Esophagus squamous epithelium (tissue), 5 donors: ENCODE results near the gene RPTOR. TPM values are rescaled to one million over a fixed set of nuclear protein-coding genes. Genes with fewer than 3 reads are reported as not detected.

ENCODE experiments used
- DNase-seq: peaks from one replicate; lab custom pipeline; 2025; lab: John Stamatoyannopoulos, UW
- H3K27ac ChIP-seq, 4 donors: fragments of 200-600 bp; sonication (generic); one replicate each; pipeline ENCODE4 v1.5.1; 2016 to 2019; ENCODE audit warnings: mild to moderate bottlenecking in 1 of 4
- H3K27me3 ChIP-seq, 4 donors: fragments of 200-600 bp; sonication (generic); 1 replicate in 3 of 4; 2 replicates in 1 of 4; pipeline versions ENCODE4 v1.5.1 to v1.6.0; 2017 to 2021; ENCODE audit warnings: antibody characterized with exemption in 1 of 4
- H3K36me3 ChIP-seq, 3 donors: fragments of 200-600 bp; sonication (generic); one replicate each; pipeline ENCODE4 v1.5.1; 2016 to 2019
- H3K4me1 ChIP-seq, 3 donors: fragments of 200-600 bp; sonication (generic); one replicate each; pipeline ENCODE4 v1.5.1; 2017 to 2019
- H3K4me3 ChIP-seq, 4 donors: fragments of 200-600 bp; sonication (generic); 1 replicate in 3 of 4; 2 replicates in 1 of 4; pipeline ENCODE4 v1.5.1; 2016 to 2019; ENCODE audit warnings: mild to moderate bottlenecking in 2 of 4, moderate library complexity in 1 of 4
- H3K9me3 ChIP-seq, 3 donors: fragments of 200-600 bp; sonication (generic); one replicate each; pipeline ENCODE4 v1.5.1; 2016 to 2019
- POLR2A ChIP-seq, 4 donors: fragments of 450-650 bp; IDR thresholded peaks; one replicate each; pipeline ENCODE4 v1.6.1; 2017; ENCODE audit warnings: antibody characterized with exemption in 4 of 4, mild to moderate bottlenecking in 4 of 4, moderate library complexity in 3 of 4
- WGBS, 2 donors: methylation state at CpG; one replicate each; pipeline ENCODE4 v1.1.5; 2018; 5-methylcytosine and 5-hydroxymethylcytosine counted together
- intact Hi-C: fragments of 100-400 bp; cut with DNase I; formaldehyde crosslinking; loops from one replicate; pipeline ENCODE4 v1.15.0; 2022
- total RNA-seq, 4 donors: library from RNA; depleted of rRNA; stranded (reverse); fragments of >200 nt; gene quantifications; one replicate each; pipeline ENCODE4 v1.1.0, GENCODE V29; 2016
- TF ChIP-seq, protein P1 (sequence below), 6 experiments: fragments of 450-650 bp in 4 of 6; fragments of 200-600 bp in 2 of 6; sonication (generic) in 2 of 6; IDR thresholded peaks; one replicate each; pipeline ENCODE4 v1.5.1; 2016 to 2019; ENCODE audit warnings: antibody characterized with exemption in 6 of 6, mild to moderate bottlenecking in 4 of 6, moderate library complexity in 4 of 6
- donor health status: DM: yes; HTN: yes; CAD: no.

RPTOR gene
- total RNA-seq, 4 donors from 2014 or later: 11.7 to 27.8 (median 22.8) TPM

DNA sequence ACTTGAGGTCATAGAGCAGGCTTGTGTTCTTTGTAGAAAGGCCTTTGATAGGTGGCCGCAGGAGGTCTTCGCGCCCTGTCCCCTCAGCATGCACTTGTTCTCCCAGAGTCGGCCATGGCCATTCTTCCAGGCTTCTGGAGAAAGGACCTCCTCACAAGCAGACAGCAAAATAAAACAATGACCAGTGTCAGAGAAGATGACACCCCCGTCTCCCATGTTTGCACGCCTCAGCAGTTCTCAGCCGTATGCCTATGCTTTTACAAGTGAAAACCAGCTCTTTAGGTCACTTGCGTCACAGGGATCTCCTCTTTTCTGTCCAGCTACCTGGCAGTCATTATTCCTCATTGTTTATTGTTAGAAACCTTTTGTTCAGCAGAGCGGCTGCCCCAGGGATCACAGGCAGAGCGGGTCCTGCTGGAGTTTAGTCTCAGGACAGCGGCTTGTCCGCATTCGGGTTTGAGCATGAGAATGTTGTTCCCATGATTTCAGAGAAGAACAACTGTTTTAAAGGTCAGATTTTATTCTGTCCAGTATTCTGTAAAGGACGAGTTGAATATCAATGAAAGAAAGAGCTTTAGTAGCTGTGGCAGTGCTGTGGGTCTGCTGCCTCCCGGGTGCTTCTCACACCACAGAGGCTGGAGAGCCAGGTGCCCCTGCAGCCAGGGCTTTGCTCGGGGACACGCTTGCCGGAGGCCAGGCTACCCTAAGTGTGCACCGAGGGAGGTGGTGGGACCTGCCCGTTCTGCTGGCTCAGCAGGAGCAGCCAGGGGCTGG is 123.9 kb downstream of the RPTOR start:
- Histone ChIP-seq H3K9me3 (no peaks in the 10 kb centered on the region), H3K4me3 (no peak overlapping the region), H3K4me1 (peaks cover 0 to 25% (median 13%) of the 10 kb centered on the region in 3 donors), H3K36me3 (no peaks in the 10 kb centered on the region), H3K27ac (no peak overlapping the region), H3K27me3 (no peaks in the 10 kb centered on the region)
- 81 to 92% methylated on average over 14 of the region's 20 CpGs for WGBS, 2 donors
- intact Hi-C loops: no loop called here
- DNase-seq: no peak
- TF ChIP-seq, protein P1, sequence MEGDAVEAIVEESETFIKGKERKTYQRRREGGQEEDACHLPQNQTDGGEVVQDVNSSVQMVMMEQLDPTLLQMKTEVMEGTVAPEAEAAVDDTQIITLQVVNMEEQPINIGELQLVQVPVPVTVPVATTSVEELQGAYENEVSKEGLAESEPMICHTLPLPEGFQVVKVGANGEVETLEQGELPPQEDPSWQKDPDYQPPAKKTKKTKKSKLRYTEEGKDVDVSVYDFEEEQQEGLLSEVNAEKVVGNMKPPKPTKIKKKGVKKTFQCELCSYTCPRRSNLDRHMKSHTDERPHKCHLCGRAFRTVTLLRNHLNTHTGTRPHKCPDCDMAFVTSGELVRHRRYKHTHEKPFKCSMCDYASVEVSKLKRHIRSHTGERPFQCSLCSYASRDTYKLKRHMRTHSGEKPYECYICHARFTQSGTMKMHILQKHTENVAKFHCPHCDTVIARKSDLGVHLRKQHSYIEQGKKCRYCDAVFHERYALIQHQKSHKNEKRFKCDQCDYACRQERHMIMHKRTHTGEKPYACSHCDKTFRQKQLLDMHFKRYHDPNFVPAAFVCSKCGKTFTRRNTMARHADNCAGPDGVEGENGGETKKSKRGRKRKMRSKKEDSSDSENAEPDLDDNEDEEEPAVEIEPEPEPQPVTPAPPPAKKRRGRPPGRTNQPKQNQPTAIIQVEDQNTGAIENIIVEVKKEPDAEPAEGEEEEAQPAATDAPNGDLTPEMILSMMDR (IDR thresholded peaks at IDR 0.05): no peak
- TF ChIP-seq POLR2A (IDR thresholded peaks at IDR 0.05): no peak

DNA sequence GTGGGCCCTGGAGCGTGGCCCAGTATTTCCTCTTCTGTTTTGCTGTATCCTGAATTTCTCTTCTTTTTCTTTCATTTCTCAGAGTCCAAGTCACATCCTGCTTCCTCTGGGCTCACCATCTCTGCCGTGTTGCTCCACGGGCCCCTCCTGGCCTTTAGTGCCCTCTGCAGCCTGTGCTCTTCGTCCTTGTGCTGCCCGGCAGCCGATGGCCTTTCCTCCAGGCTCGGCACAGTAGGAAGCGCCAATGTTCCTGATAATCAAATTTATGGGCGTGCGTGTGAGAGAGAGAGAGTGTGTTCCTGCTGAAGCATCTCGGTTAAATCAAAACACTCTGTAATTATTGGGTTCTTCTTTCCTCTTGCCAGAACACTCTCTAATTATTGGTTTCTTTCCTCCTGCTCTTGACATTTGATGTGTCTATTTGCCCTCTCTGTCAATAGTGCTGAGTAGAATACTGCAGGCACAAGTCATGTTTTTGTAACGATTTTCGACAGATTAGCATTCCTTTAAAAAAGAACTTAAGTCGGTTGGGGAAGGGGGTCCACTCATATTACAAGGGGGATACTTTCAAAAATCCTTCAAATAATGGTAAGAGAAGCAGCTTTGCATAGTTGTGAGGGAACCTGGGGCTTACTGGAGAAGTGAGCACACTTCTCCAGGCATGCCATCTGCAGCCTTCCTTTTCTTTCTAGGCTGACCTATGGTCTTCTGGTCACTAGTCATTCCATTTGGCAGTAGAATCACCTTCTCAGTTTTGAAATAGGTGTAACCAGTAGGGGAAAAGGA is 126.6 kb downstream of the RPTOR start:
- H3K27ac ChIP-seq: no peak overlapping the region

DNA sequence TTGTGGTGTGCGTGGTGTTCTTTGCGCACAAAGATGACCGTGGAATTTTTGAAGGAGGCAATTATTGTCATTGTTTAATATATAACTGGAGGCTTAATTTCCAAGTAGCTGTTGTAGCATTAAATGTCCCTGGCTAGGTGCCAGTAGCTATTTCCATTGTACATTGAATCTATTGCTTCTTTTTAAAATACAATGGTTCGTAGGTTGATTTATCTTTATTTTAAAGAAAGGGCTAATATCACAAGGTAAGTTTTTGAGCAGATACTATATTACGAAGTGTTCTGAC is 127.1 kb downstream of the RPTOR start:
- 81 to 83% methylated on average over 5 of the region's 5 CpGs for WGBS, 2 donors
- peaks cover 0 to 15% (median 3%) of the 10 kb centered on the region in 3 donors for H3K4me1 ChIP-seq
- H3K27ac ChIP-seq: no peak overlapping the region
- H3K36me3 ChIP-seq: no peaks in the 10 kb centered on the region
- no peaks in the 10 kb centered on the region for H3K9me3 ChIP-seq
- no peak for DNase-seq
- H3K4me3 ChIP-seq: no peak overlapping the region
- no peaks in the 10 kb centered on the region for H3K27me3 ChIP-seq
- TF ChIP-seq, protein P1 (IDR thresholded peaks at IDR 0.05): no peak
- no peak for TF ChIP-seq POLR2A (IDR thresholded peaks at IDR 0.05)
- intact Hi-C loops: no loop called here

More for the DNA sequence above, 126.6 kb downstream of the RPTOR start:
- TF ChIP-seq, protein P1 (IDR thresholded peaks at IDR 0.05): no peak
- TF ChIP-seq POLR2A (IDR thresholded peaks at IDR 0.05): no peak
- H3K9me3 ChIP-seq: no peaks in the 10 kb centered on the region
- no peaks in the 10 kb centered on the region for H3K36me3 ChIP-seq
- DNase-seq: no peak
- H3K4me3 ChIP-seq: no peak overlapping the region
- H3K27me3 ChIP-seq: no peaks in the 10 kb centered on the region
- H3K4me1 ChIP-seq: peaks cover 0 to 15% (median 3%) of the 10 kb centered on the region in 3 donors
- intact Hi-C loops: no loop called here
- WGBS, 2 donors: 82 to 84% methylated on average over 14 of the region's 14 CpGs

DNA sequence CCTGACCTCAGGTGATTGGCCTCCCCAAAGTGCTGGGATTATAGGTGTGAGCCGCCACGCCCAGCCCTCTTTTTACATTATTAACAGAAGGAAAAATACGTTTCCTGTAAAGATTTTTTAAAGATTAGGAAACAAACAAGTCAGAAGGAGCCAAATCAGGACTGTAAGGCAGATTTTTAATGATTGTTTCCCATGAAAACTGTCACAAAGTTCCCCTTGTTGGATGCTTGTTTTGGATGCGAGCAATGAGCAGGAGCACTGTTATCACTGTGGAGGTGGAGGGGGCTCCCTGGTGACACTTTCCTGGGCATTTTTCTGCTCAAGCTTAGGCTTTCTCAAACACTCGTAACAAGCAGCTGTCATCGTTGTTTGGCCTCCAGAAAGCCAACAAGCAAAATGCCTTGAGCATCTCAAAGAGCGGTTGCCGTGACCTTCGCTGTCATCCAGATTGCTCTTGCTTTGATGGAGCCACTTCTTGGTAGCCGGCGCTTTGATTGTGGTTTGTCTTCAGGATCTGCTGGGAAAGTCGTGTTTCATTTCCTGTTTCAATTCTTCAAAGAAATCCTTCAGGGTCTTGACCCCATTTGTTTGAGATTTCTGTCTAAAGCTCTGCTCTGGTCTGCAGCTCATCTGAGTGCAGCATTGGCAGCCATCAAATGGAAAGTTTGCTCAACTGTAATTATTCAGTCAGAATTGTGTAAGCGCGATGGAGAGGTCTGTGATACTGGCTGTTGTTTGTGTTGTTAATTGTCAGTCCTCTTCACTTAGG is 128.7 kb downstream of the RPTOR start:
- no peaks in the 10 kb centered on the region for H3K27me3 ChIP-seq
- no peak for TF ChIP-seq POLR2A (IDR thresholded peaks at IDR 0.05)
- TF ChIP-seq, protein P1 (IDR thresholded peaks at IDR 0.05): no peak
- WGBS, 2 donors: 67 to 74% methylated on average over 13 to 14 of the region's 14 CpGs
- no peak for DNase-seq
- intact Hi-C loops: no loop called here
- no peak overlapping the region for H3K4me3 ChIP-seq
- H3K4me1 ChIP-seq: peaks cover 0 to 15% (median 4%) of the 10 kb centered on the region in 3 donors
- H3K36me3 ChIP-seq: no peaks in the 10 kb centered on the region
- peak overlapping the region in 1 of 4 donors; percentile 13 for H3K27ac ChIP-seq
- no peaks in the 10 kb centered on the region for H3K9me3 ChIP-seq
